Suprapubic skin (tissue), 4 donors: Measurements from ENCODE around the gene FNBP1. TPM values are rescaled to one million over a fixed set of nuclear protein-coding genes. Genes with fewer than 3 reads are reported as not detected.
A peak's percentile ranks its signal among the peaks of the same experiment; 100 is the strongest.
"Not testable (repeated sequence)": the region's sequence is repeated elsewhere in the genome, so short reads cannot be mapped to it uniquely, and the experiment has no call there.

Experiments
- DNase-seq, 2 donors: peaks; one replicate each; pipeline ENCODE4 v3.0.0-alpha.2; 2019; ENCODE audit warnings: low spot score in 2 of 2
- H3K27ac ChIP-seq: fragments of 200-600 bp; sonication (generic); one replicate; pipeline ENCODE4 v1.5.1; 2019
- H3K27me3 ChIP-seq: fragments of 200-600 bp; sonication (generic); one replicate; pipeline ENCODE4 v1.5.1; 2019
- H3K36me3 ChIP-seq: fragments of 200-600 bp; sonication (generic); one replicate; pipeline ENCODE4 v1.5.1; 2019
- H3K4me1 ChIP-seq: fragments of 200-600 bp; sonication (generic); one replicate; pipeline ENCODE4 v1.5.1; 2019
- H3K4me3 ChIP-seq: fragments of 200-600 bp; sonication (generic); one replicate; pipeline ENCODE4 v1.5.1; 2019; ENCODE audit warnings: mild to moderate bottlenecking
- H3K9me3 ChIP-seq: fragments of 200-600 bp; sonication (generic); one replicate; pipeline ENCODE4 v1.5.1; 2019
- CTCF ChIP-seq, 2 donors: fragments of 200-600 bp in 1 of 2; fragments of 450-650 bp in 1 of 2; sonication (generic) in 1 of 2; IDR thresholded peaks; one replicate each; pipeline ENCODE4 v1.5.1; 2016 to 2019; ENCODE audit warnings: antibody characterized with exemption in 2 of 2, mild to moderate bottlenecking in 1 of 2, moderate library complexity in 1 of 2
- EP300 ChIP-seq: sonication (generic); formaldehyde crosslinking; IDR thresholded peaks from one replicate; pipeline ENCODE4 v1.6.1; 2017; ENCODE audit warnings: antibody characterized with exemption
- POLR2A ChIP-seq, 2 donors: fragments of 450-650 bp; IDR thresholded peaks; one replicate each; pipeline ENCODE4 v1.6.1; 2017; ENCODE audit warnings: antibody characterized with exemption in 2 of 2, mild to moderate bottlenecking in 2 of 2, moderate library complexity in 2 of 2
- POLR2AphosphoS5 ChIP-seq, 3 donors: sonication (generic); formaldehyde crosslinking; IDR thresholded peaks; one replicate each; pipeline ENCODE4 v1.6.1; 2017; ENCODE audit warnings: antibody characterized with exemption in 3 of 3
- whole genome bisulfite sequencing: methylation state at CpG from one replicate; pipeline ENCODE4 v1.1.5; 2018; 5-methylcytosine and 5-hydroxymethylcytosine counted together
- total RNA-seq, 4 donors: library from RNA; depleted of rRNA; stranded (reverse); fragments of >200 nt; gene quantifications; one replicate each; pipeline ENCODE4 v1.1.0, GENCODE V29; 2016

The FNBP1 gene
- total RNA-seq, 4 donors from 2014 or later, result 23.7 to 50.5 (median 43.3) TPM

- Histone ChIP-seq H3K4me1 (peaks cover 2% of the 10 kb centered on the region), H3K27me3 (no peaks in the 10 kb centered on the region), H3K9me3 (no peaks in the 10 kb centered on the region), H3K4me3 (no peak overlapping the region), H3K27ac (no peak overlapping the region), H3K36me3 (no peaks in the 10 kb centered on the region)
- WGBS, result 71% methylated on average over 6 of the region's 6 CpGs
- TF ChIP-seq EP300 (no peak), POLR2A (IDR thresholded peaks at IDR 0.05) (no peak), CTCF (IDR thresholded peaks at IDR 0.05) (no peak)
- no peak for DNase-seq
These were observed 96.6 kb downstream of the FNBP1 start for GRCh38 chr9:129946246-129946995.

- DNase-seq, result no peak
- Histone ChIP-seq H3K4me3 (no peak overlapping the region), H3K27ac (peak overlapping the region; percentile 55), H3K4me1 (peaks cover 2% of the 10 kb centered on the region), H3K9me3 (no peaks in the 10 kb centered on the region), H3K27me3 (no peaks in the 10 kb centered on the region), H3K36me3 (peaks cover 3% of the 10 kb centered on the region)
- TF ChIP-seq POLR2AphosphoS5 (IDR thresholded peaks at IDR 0.05) (no peak), POLR2A (IDR thresholded peaks at IDR 0.05) (no peak), CTCF (IDR thresholded peaks at IDR 0.05) (no peak), EP300 (no peak)
- whole genome bisulfite sequencing, result 55% methylated on average over 3 of the region's 3 CpGs
These were observed 97.7 kb downstream of the FNBP1 start for GRCh38 chr9:129945314-129945713.

- H3K27me3 ChIP-seq, result no peaks in the 10 kb centered on the region
- peaks cover 2% of the 10 kb centered on the region for H3K4me1 ChIP-seq
- DNase-seq, result no peak
- 79% methylated on average over 5 of the region's 5 CpGs for WGBS
- peak overlapping the region; percentile 31 for H3K27ac ChIP-seq
- H3K4me3 ChIP-seq, result no peak overlapping the region
- H3K9me3 ChIP-seq, result no peaks in the 10 kb centered on the region
- H3K36me3 ChIP-seq, result peaks cover 3% of the 10 kb centered on the region
- TF ChIP-seq POLR2AphosphoS5 (IDR thresholded peaks at IDR 0.05) (no peak), CTCF (IDR thresholded peaks at IDR 0.05) (no peak), POLR2A (IDR thresholded peaks at IDR 0.05) (no peak), EP300 (no peak)
These were observed 98.4 kb downstream of the FNBP1 start for GRCh38 chr9:129944506-129945116.

- TF ChIP-seq POLR2AphosphoS5 (IDR thresholded peaks at IDR 0.05), result no peak
- no peak for TF ChIP-seq POLR2A (IDR thresholded peaks at IDR 0.05)
- no peak for TF ChIP-seq CTCF (IDR thresholded peaks at IDR 0.05)
- no peak for TF ChIP-seq EP300
- no peaks in the 10 kb centered on the region for H3K27me3 ChIP-seq
- peaks cover 26% of the 10 kb centered on the region for H3K4me1 ChIP-seq
- H3K36me3 ChIP-seq, result peaks cover 3% of the 10 kb centered on the region
- no peak for DNase-seq
- H3K9me3 ChIP-seq, result no peaks in the 10 kb centered on the region
- H3K27ac ChIP-seq, result peak overlapping the region; percentile 59
- no peak overlapping the region for H3K4me3 ChIP-seq
- WGBS, result 72% methylated on average over 2 of the region's 2 CpGs
These were observed 103.6 kb downstream of the FNBP1 start for GRCh38 chr9:129939431-129939830.

- no peaks in the 10 kb centered on the region for H3K27me3 ChIP-seq
- H3K9me3 ChIP-seq, result no peaks in the 10 kb centered on the region
- 46% methylated on average over 2 of the region's 2 CpGs for WGBS
- TF ChIP-seq POLR2A (IDR thresholded peaks at IDR 0.05) (no peak), POLR2AphosphoS5 (IDR thresholded peaks at IDR 0.05) (no peak), EP300 (no peak), CTCF (IDR thresholded peaks at IDR 0.05) (no peak)
- peaks cover 36% of the 10 kb centered on the region for H3K4me1 ChIP-seq
- no peak for DNase-seq
- peaks cover 3% of the 10 kb centered on the region for H3K36me3 ChIP-seq
- H3K27ac ChIP-seq, result peak overlapping the region; percentile 59
- no peak overlapping the region for H3K4me3 ChIP-seq
These were observed 104.6 kb downstream of the FNBP1 start for GRCh38 chr9:129938291-129938979.

- H3K27me3 ChIP-seq, H3K36me3 ChIP-seq, H3K9me3 ChIP-seq, H3K4me3 ChIP-seq, DNase-seq: not testable (repeated sequence)
- Histone ChIP-seq H3K4me1 (peaks cover 41% of the 10 kb centered on the region), H3K27ac (peak overlapping the region; percentile 31)
- WGBS, result 84% methylated on average over 5 of the region's 5 CpGs
These were observed 105.1 kb downstream of the FNBP1 start for GRCh38 chr9:129937879-129938278.
